K562 (cell line): Measurements from ENCODE around the gene CSKMT. TPM values are rescaled to one million over a fixed set of nuclear protein-coding genes. Genes with fewer than 3 reads are reported as not detected.

Experiments
- ARID3A ChIP-seq: IDR thresholded peaks from 2 replicates; pipeline ENCODE4 v1.6.1; 2012; ENCODE audit warnings: low read depth, low read length, improper control_type of control experiment, borderline replicate concordance
- ATF1 ChIP-seq, 2 experiments: fragments of 450-650 bp in 1 of 2; IDR thresholded peaks; 2 replicates each; pipeline ENCODE4 v1.6.1; 2016; ENCODE audit warnings: missing compliant biosample characterization in 1 of 2, missing genetic modification characterization in 1 of 2
- BHLHE40 ChIP-seq: IDR thresholded peaks from 2 replicates; pipeline ENCODE4 v1.6.1; 2011; ENCODE audit warnings: low read length, improper control_type of control experiment
- BRCA1 ChIP-seq, 2 experiments: fragments of 450-650 bp in 1 of 2; sonication (generic) in 1 of 2; formaldehyde crosslinking in 1 of 2; IDR thresholded peaks; 2 replicates each; pipeline versions ENCODE4 v1.5.0 to v1.6.1; 2017 to 2020; ENCODE audit warnings: mild to moderate bottlenecking in 1 of 2, missing genetic modification reagents in 1 of 2
- CREM ChIP-seq: IDR thresholded peaks from 2 replicates; pipeline ENCODE4 v1.6.1; 2014; ENCODE audit warnings: antibody characterized with exemption, low read depth
- DACH1 ChIP-seq: fragments of 450-650 bp; IDR thresholded peaks from 2 replicates; pipeline ENCODE4 v1.6.1; 2018; ENCODE audit not compliant: partially characterized antibody
- FIP1L1 ChIP-seq: fragments of 200-400 bp; formaldehyde crosslinking; IDR thresholded peaks from 2 replicates; pipeline ENCODE4 v1.6.1; 2018; ENCODE audit warnings: mild to moderate bottlenecking, low read depth, low read length; ENCODE audit not compliant: poor library complexity, severe bottlenecking
- FOXJ2 ChIP-seq: fragments of 200-800 bp; sonication (Bioruptor generic); IDR thresholded peaks from 2 replicates; pipeline ENCODE4 v1.6.1; 2016; ENCODE audit warnings: missing genetic modification characterization, missing compliant biosample characterization
- FOXJ3 ChIP-seq: sonication (generic); formaldehyde crosslinking; IDR thresholded peaks from 2 replicates; pipeline ENCODE4 v1.4.0; 2020; ENCODE audit warnings: mild to moderate bottlenecking, missing genetic modification reagents
- HMGN3 ChIP-seq: IDR thresholded peaks from 2 replicates; pipeline ENCODE4 v1.6.1; 2011; ENCODE audit warnings: borderline replicate concordance, low read depth, mild to moderate bottlenecking, mixed read lengths, low read length; ENCODE audit not compliant: insufficient read length; ENCODE audit errors: extremely low read depth
- HNRNPLL ChIP-seq: fragments of 200-400 bp; formaldehyde crosslinking; IDR thresholded peaks from 2 replicates; pipeline ENCODE4 v1.6.1; 2017; ENCODE audit warnings: low read length, low read depth, mild to moderate bottlenecking; ENCODE audit not compliant: poor library complexity, severe bottlenecking
- JUND ChIP-seq, 2 experiments: IDR thresholded peaks; 2 replicates in 1 of 2; 3 replicates in 1 of 2; pipeline ENCODE4 v1.6.1; 2011; ENCODE audit warnings: borderline replicate concordance in 2 of 2, low read depth in 2 of 2, low read length in 2 of 2, improper control_type of control experiment in 1 of 2, missing biosample characterization in 1 of 2, missing genetic modification characterization in 1 of 2, missing genetic modification reagents in 1 of 2
- MAFK ChIP-seq: IDR thresholded peaks from 2 replicates; pipeline ENCODE4 v1.6.1; 2011; ENCODE audit warnings: low read length, improper control_type of control experiment
- MXD1 ChIP-seq: fragments of 250-450 bp; sonication (Bioruptor Pico); IDR thresholded peaks from 2 replicates; pipeline ENCODE4 v1.8.0; 2021; ENCODE audit warnings: borderline replicate concordance, mild to moderate bottlenecking, moderate library complexity; ENCODE audit not compliant: poor library complexity, severe bottlenecking
- NFIX ChIP-seq: fragments of 250-450 bp; sonication (Bioruptor Pico); IDR thresholded peaks from 2 replicates; pipeline ENCODE4 v1.4.0; 2020; ENCODE audit warnings: low read depth, mild to moderate bottlenecking, moderate library complexity
- PCBP1 ChIP-seq: fragments of 200-400 bp; formaldehyde crosslinking; IDR thresholded peaks from 2 replicates; pipeline ENCODE4 v1.6.1; 2018; ENCODE audit warnings: mild to moderate bottlenecking, low read depth, low read length; ENCODE audit not compliant: poor library complexity, severe bottlenecking
- RFX7 ChIP-seq: fragments of 250-450 bp; sonication (Bioruptor Pico); IDR thresholded peaks from 2 replicates; pipeline ENCODE4 v1.5.1; 2021; ENCODE audit warnings: mild to moderate bottlenecking
- SMAD3 ChIP-seq: fragments of 450-650 bp; formaldehyde crosslinking; conservative IDR thresholded peaks from 2 replicates; pipeline ENCODE4 v1.4.0; 2020; ENCODE audit warnings: mild to moderate bottlenecking
- YBX1 ChIP-seq: fragments of 450-650 bp; IDR thresholded peaks from 2 replicates; pipeline ENCODE4 v1.7.1; 2016; ENCODE audit warnings: mild to moderate bottlenecking
- ZNF184 ChIP-seq: sonication (generic); formaldehyde crosslinking; IDR thresholded peaks from 2 replicates; pipeline ENCODE4 v1.5.0; 2020; ENCODE audit warnings: missing genetic modification reagents
- ZNF551 ChIP-seq: fragments of 250-450 bp; sonication (Bioruptor Pico); IDR thresholded peaks from 2 replicates; pipeline ENCODE4 v1.5.0; 2021; ENCODE audit warnings: mild to moderate bottlenecking, moderate library complexity
- ZNF764 ChIP-seq: fragments of 250-450 bp; sonication (Bioruptor Pico); IDR thresholded peaks from 2 replicates; pipeline ENCODE4 v1.4.0; 2020; ENCODE audit warnings: low read depth, mild to moderate bottlenecking, moderate library complexity
- ZNF79 ChIP-seq: fragments of 250-450 bp; sonication (Bioruptor Pico); IDR thresholded peaks from 2 replicates; pipeline ENCODE4 v1.4.0; 2020; ENCODE audit warnings: low read depth, mild to moderate bottlenecking, moderate library complexity
- polyA plus RNA-seq, 8 experiments: library from polyadenylated mRNA; depleted of rRNA in 4 of 8; stranded (reverse) in 5 of 8; unstranded in 3 of 8; fragments of >200 nt; fragmentation: Nextera tagmentation in 2 of 8; fragmentation: Illumina TruSeq in 1 of 8; extraction: Ambion mirVana in 2 of 8; extraction: Trizol in 1 of 8; gene quantifications; 2 replicates each; pipeline versions ENCODE4 v1.2.1 to v1.2.3, GENCODE V29; 2011 to 2014; ENCODE audit warnings: inconsistent platforms in 1 of 8, missing spikeins in 1 of 8
- total RNA-seq, 7 experiments: library from RNA; depleted of rRNA in 6 of 7; stranded (reverse); fragments of >200 nt in 6 of 7; fragmentation: Illumina TruSeq in 2 of 7; extraction: Trizol in 2 of 7; gene quantifications; 2 replicates each; pipeline versions ENCODE4 v1.2.1 to v1.2.3, GENCODE V29; 2011 to 2021; ENCODE audit warnings: low replicate concordance in 1 of 7
- TF ChIP-seq, protein P1 (sequence below): fragments of 250-450 bp; sonication (Bioruptor Pico); IDR thresholded peaks from 2 replicates; pipeline ENCODE4 v1.8.0; 2022; ENCODE audit warnings: inconsistent platforms

CSKMT gene
- total and polyA plus RNA-seq, 9 of the 15 experiments (the other 6 are each of a cell fraction or from before 2014, with no cell fraction given) = 10.3 to 108 (median 27.2) TPM

DNA sequence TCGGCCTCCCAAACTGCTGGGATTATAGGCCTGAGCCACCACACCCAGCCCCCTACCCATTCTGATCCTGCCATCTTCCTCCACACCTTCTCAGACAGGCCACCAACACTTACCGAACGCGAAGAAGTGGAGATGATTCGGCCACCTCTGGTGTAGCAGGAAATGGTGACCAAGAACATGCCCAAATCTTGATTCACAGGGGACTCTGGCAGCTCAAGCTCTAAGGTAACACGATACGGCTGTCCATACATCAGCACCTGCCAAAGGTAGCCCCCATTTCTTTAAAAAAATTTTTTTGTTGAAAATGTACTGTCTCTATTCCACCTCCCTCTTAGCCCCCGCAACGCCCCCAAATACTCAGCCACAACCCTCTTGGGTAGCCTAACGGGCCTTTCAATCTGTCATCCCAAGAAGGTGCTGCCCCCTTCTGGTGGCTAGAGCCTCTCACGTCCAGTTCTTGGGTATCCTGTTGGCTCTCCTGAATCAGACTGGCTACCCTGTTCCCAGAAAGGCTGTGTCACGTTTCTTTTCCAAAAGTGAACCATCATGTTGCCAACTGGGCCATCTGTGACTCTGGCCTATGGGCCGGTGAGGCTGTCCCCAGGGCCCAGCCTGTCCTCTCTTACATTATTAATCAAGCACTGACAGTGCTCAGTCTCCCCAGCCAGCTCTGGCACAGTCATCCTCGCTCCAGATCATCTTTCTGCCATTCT, 29.5 kb downstream of the CSKMT start (continued):
- TF ChIP-seq FIP1L1 (no peak), MXD1 (CRISPR knock-in tag) (no peak), ZNF79 (CRISPR knock-in tag) (no peak), ZNF184 (CRISPR knock-in tag) (no peak), HNRNPLL (no peak), CREM (peak; percentile 42), FOXJ2 (tag) (no peak), DACH1 (no peak), ATF1 (CRISPR knock-in tag; IDR thresholded peaks at IDR 0.05) (no peak), ATF1 (tag; IDR thresholded peaks at IDR 0.05) (peak; percentile 25; the same call in 1 of the 2 replicates), ZNF764 (CRISPR knock-in tag) (no peak), FOXJ3 (CRISPR knock-in tag) (no peak), ARID3A (no peak), RFX7 (no peak), NFIX (CRISPR knock-in tag) (no peak), HMGN3 (no peak), YBX1 (no peak), MAFK (0 out of 2 replicates have a peak, but pooled peaks have one; percentile 6), ZNF551 (no peak), JUND (IDR thresholded peaks at IDR 0.05; ENCODE audit: borderline replicate concordance, low read depth, low read length) (0 out of 2 replicates have a peak, but pooled peaks have one; percentile 13), JUND (tag; IDR thresholded peaks at IDR 0.05; ENCODE audit: borderline replicate concordance, low read depth, low read length) (peak; percentile 47; the same call in 1 of the 3 replicates), PCBP1 (no peak), SMAD3 (no peak), BRCA1 (IDR thresholded peaks at IDR 0.05) (no peak), BRCA1 (CRISPR knock-in tag; IDR thresholded peaks at IDR 0.05) (no peak), BHLHE40 (peak; percentile 32; the same call in 1 of the 2 replicates)
- TF ChIP-seq, protein P1, sequence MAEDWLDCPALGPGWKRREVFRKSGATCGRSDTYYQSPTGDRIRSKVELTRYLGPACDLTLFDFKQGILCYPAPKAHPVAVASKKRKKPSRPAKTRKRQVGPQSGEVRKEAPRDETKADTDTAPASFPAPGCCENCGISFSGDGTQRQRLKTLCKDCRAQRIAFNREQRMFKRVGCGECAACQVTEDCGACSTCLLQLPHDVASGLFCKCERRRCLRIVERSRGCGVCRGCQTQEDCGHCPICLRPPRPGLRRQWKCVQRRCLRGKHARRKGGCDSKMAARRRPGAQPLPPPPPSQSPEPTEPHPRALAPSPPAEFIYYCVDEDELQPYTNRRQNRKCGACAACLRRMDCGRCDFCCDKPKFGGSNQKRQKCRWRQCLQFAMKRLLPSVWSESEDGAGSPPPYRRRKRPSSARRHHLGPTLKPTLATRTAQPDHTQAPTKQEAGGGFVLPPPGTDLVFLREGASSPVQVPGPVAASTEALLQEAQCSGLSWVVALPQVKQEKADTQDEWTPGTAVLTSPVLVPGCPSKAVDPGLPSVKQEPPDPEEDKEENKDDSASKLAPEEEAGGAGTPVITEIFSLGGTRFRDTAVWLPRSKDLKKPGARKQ (CRISPR knock-in tag) = no peak
